H9 (cell line): ENCODE data around the gene ITGA7. TPM values are rescaled to one million over a fixed set of nuclear protein-coding genes. Genes with fewer than 3 reads are reported as not detected.

Experiments
- DNase-seq: peaks from one replicate; pipeline ENCODE4 v3.0.0-alpha.2; 2017
- H2AFZ ChIP-seq: one replicate; pipeline ENCODE4 v1.6.1; 2013; ENCODE audit warnings: mild to moderate bottlenecking, low read length, control low read depth, moderate library complexity
- H2AK5ac ChIP-seq: 2 replicates; pipeline ENCODE4 v1.6.1; 2013; ENCODE audit warnings: low read length, control low read depth, mixed read lengths; ENCODE audit not compliant: insufficient read length
- H2BK120ac ChIP-seq: one replicate; pipeline ENCODE4 v1.6.1; 2013; ENCODE audit warnings: low read depth, mild to moderate bottlenecking, low read length, control low read depth, inconsistent platforms; ENCODE audit not compliant: poor library complexity, severe bottlenecking
- H2BK12ac ChIP-seq: 2 replicates; pipeline ENCODE4 v1.6.1; 2013; ENCODE audit warnings: low read length, control low read depth, mixed read lengths, low read depth; ENCODE audit not compliant: insufficient read length
- H2BK15ac ChIP-seq: 2 replicates; pipeline ENCODE4 v1.6.1; 2013; ENCODE audit warnings: low read depth, low read length, control low read depth
- H2BK20ac ChIP-seq: one replicate; pipeline ENCODE4 v1.6.1; 2013; ENCODE audit warnings: low read depth, mild to moderate bottlenecking, low read length, control low read depth, inconsistent platforms; ENCODE audit not compliant: poor library complexity, severe bottlenecking
- H2BK5ac ChIP-seq: 2 replicates; pipeline ENCODE4 v1.6.1; 2013; ENCODE audit warnings: low read length, control low read depth, mixed read lengths; ENCODE audit not compliant: insufficient read length
- H3K14ac ChIP-seq: 2 replicates; pipeline ENCODE4 v1.6.1; 2013; ENCODE audit warnings: low read length, control low read depth; ENCODE audit not compliant: insufficient read depth
- H3K18ac ChIP-seq: 2 replicates; pipeline ENCODE4 v1.6.1; 2013; ENCODE audit warnings: low read depth, mild to moderate bottlenecking, mixed read lengths, low read length, control low read depth; ENCODE audit not compliant: insufficient read length
- H3K23ac ChIP-seq: 2 replicates; pipeline ENCODE4 v1.6.1; 2013; ENCODE audit warnings: low read length, control low read depth, mixed read lengths, low read depth; ENCODE audit not compliant: insufficient read length
- H3K23me2 ChIP-seq: 2 replicates; pipeline ENCODE4 v1.6.1; 2013; ENCODE audit warnings: low read depth, mild to moderate bottlenecking, mixed read lengths, low read length, control low read depth; ENCODE audit not compliant: insufficient read length, poor library complexity, severe bottlenecking
- H3K27ac ChIP-seq: 2 replicates; pipeline ENCODE4 v1.5.1; 2013; ENCODE audit warnings: low read length, control low read depth, mixed read lengths, low read depth; ENCODE audit not compliant: insufficient read length
- H3K27me3 ChIP-seq: 2 replicates; pipeline ENCODE4 v1.6.1; 2013; ENCODE audit warnings: low read length, control low read depth, inconsistent platforms; ENCODE audit not compliant: insufficient read depth
- H3K4ac ChIP-seq: 2 replicates; pipeline ENCODE4 v1.6.1; 2013; ENCODE audit warnings: low read depth, mild to moderate bottlenecking, control low read depth, inconsistent platforms, low read length, moderate library complexity
- H3K4me1 ChIP-seq: 2 replicates; pipeline ENCODE4 v1.6.1; 2013; ENCODE audit warnings: low read length, control low read depth, inconsistent platforms; ENCODE audit not compliant: insufficient read depth
- H3K4me2 ChIP-seq: 2 replicates; pipeline ENCODE4 v1.6.1; 2013; ENCODE audit warnings: low read length, control low read depth, mixed read lengths; ENCODE audit not compliant: insufficient read length, insufficient read depth
- H3K56ac ChIP-seq: 2 replicates; pipeline ENCODE4 v1.6.1; 2013; ENCODE audit warnings: low read depth, mild to moderate bottlenecking, mixed read lengths, low read length, control low read depth; ENCODE audit not compliant: insufficient read length
- H3K79me1 ChIP-seq: 2 replicates; pipeline ENCODE4 v1.6.1; 2013; ENCODE audit warnings: low read depth, mild to moderate bottlenecking, moderate library complexity, low read length, control low read depth, inconsistent platforms; ENCODE audit not compliant: insufficient read depth, poor library complexity, severe bottlenecking
- H3K79me2 ChIP-seq: 2 replicates; pipeline ENCODE4 v1.6.1; 2013; ENCODE audit warnings: low read length, control low read depth, inconsistent platforms; ENCODE audit not compliant: insufficient read depth
- H3K9ac ChIP-seq: 2 replicates; pipeline ENCODE4 v1.6.1; 2013; ENCODE audit warnings: low read length, control low read depth, mixed read lengths; ENCODE audit not compliant: insufficient read length; ENCODE audit errors: extremely low read depth
- H3K9me3 ChIP-seq: one replicate; pipeline ENCODE4 v1.6.1; 2013; ENCODE audit warnings: low read depth, low read length, inconsistent platforms; ENCODE audit not compliant: control insufficient read depth
- H3T11ph ChIP-seq: one replicate; pipeline ENCODE4 v1.6.1; 2013; ENCODE audit warnings: mild to moderate bottlenecking, low read length, control low read depth, inconsistent platforms
- H4K20me1 ChIP-seq: one replicate; pipeline ENCODE4 v1.6.1; 2013; ENCODE audit not compliant: control insufficient read depth, insufficient read length, insufficient read depth
- H4K5ac ChIP-seq: 2 replicates; pipeline ENCODE4 v1.6.1; 2013; ENCODE audit warnings: low read depth, mild to moderate bottlenecking, mixed read lengths, low read length, control low read depth; ENCODE audit not compliant: insufficient read length
- H4K8ac ChIP-seq: replicated peaks from 2 replicates; pipeline ENCODE4 v1.6.1; 2013; ENCODE audit warnings: low read length, control low read depth, mixed read lengths, low read depth; ENCODE audit not compliant: insufficient read length
- H4K91ac ChIP-seq: 2 replicates; pipeline ENCODE4 v1.6.1; 2013; ENCODE audit warnings: low read depth, mild to moderate bottlenecking, moderate library complexity, mixed read lengths, low read length, control low read depth; ENCODE audit not compliant: insufficient read length
- H3K27ac Mint-ChIP-seq, 3 experiments: 2 replicates in 2 of 3; 3 replicates in 1 of 3; pipeline ENCODE4 v1.8.0; 2020 to 2021; ENCODE audit warnings: mixed read lengths in 3 of 3, mild to moderate bottlenecking in 1 of 3, moderate library complexity in 1 of 3
- H3K27me3 Mint-ChIP-seq: 2 replicates; pipeline ENCODE4 v1.8.0; 2021; ENCODE audit warnings: low read depth, mild to moderate bottlenecking, moderate library complexity, mixed read lengths
- H3K36me3 Mint-ChIP-seq, 3 experiments: 2 replicates in 2 of 3; 3 replicates in 1 of 3; pipeline ENCODE4 v1.8.0; 2020 to 2021; ENCODE audit warnings: low read depth in 3 of 3, mixed read lengths in 3 of 3; ENCODE audit not compliant: insufficient read depth in 1 of 3
- H3K4me1 Mint-ChIP-seq, 2 experiments: 2 replicates each; pipeline ENCODE4 v1.8.0; 2020; ENCODE audit warnings: mixed read lengths in 2 of 2
- H3K4me3 Mint-ChIP-seq, 2 experiments: 2 replicates in 1 of 2; 3 replicates in 1 of 2; pipeline ENCODE4 v1.8.0; 2020 to 2021; ENCODE audit warnings: mild to moderate bottlenecking in 2 of 2, mixed read lengths in 2 of 2, moderate library complexity in 1 of 2
- H3K9me3 Mint-ChIP-seq, 2 experiments: 2 replicates in 1 of 2; 3 replicates in 1 of 2; pipeline ENCODE4 v1.8.0; 2020; ENCODE audit warnings: mild to moderate bottlenecking in 2 of 2, mixed read lengths in 2 of 2, moderate library complexity in 1 of 2
- WGBS: extraction: QIAGEN DNeasy Blood & Tissue Kit; methylation state at CpG from one replicate; pipeline ENCODE4 v1.1.7; 2013; ENCODE audit warnings: missing lambda C conversion rate, low lambda C conversion rate, mixed read lengths; ENCODE audit not compliant: insufficient read length; ENCODE audit errors: extremely low coverage; 5-methylcytosine and 5-hydroxymethylcytosine counted together
- total RNA-seq: library from RNA; stranded (reverse); gene quantifications from 2 replicates; pipeline ENCODE4 v1.2.1, GENCODE V29; 2021
- TF ChIP-seq, protein P1 (sequence below): fragments of 200-600 bp; sonication (generic); conservative IDR thresholded peaks from 3 replicates; pipeline ENCODE4 v1.8.0; 2021; ENCODE audit warnings: antibody characterized with exemption, mild to moderate bottlenecking

Gene ITGA7
- total RNA-seq, 1 experiment from 2014 or later: 119 TPM

DNA sequence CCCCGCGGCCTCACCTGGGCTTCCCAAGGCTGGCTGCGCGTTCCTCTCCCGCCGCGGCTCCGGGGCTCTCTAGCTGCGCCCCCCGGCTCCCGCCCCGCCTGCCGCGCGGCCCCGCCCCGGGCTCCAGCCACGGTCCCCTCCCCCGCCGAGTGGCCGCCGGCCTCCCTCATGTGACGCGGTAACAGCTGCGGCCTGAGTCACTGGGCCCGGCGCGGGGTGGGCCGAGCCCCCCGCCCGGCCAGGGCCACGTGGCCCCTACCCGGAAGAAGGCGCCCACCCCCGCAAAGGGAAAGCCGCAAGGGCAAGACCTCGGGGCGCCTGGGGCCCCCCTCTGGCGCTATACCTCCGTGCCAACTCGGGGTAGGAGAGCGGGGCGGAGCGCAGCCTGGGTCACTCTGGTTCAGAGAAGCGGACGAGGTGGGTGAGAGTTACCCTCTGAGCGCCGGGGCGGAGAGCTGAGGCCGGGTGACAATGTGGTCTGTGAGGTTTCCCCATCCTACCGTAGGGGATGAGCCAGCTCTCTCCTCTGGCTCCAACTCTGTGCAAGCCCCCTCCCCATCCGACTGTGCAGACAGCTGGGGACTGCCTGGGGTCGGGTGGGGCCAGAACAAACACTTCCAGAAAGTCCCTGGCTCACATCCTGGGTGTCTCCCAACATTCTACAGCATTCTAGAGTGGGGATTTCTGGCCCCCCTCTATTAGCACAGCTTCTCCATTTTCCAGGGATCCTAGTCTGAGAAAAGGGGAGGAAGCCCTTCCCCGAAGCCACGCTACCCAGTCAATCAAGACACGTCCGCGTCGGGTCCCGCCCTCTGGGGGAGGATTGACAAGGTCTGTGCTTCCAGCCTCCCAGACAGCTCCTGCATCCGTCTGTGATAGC, 21.5 kb upstream of the ITGA7 start, which contains the start of gene CD63:
TSS of gene CD63 (minus strand) at position 71 of the 880 bp plus-strand sequence. CDS start 668 bp downstream, outside the sequence.
- Histone ChIP-seq H2AK5ac (no peak within 1 kb of the TSS), H2BK120ac (no peak within 1 kb of the TSS), H3K27me3 (no peaks in the 10 kb centered on the region), H3K23me2 (peaks cover 14% of the 10 kb centered on the region), H2BK15ac (no peak within 1 kb of the TSS), H2BK12ac (no peak within 1 kb of the TSS), H3K27ac (no peak within 1 kb of the TSS), H4K20me1 (no peaks in the 10 kb centered on the region), H3K56ac (no peak within 1 kb of the TSS), H3K18ac (peak within 1 kb of the TSS; percentile 69), H4K8ac (no peak within 1 kb of the TSS), H3K9me3 (no peaks in the 10 kb centered on the region), H3K4me1 (peaks cover 3% of the 10 kb centered on the region; the same call in 1 of the 2 replicates), H3K14ac (peak within 1 kb of the TSS; percentile 74), H3K79me2 (peaks cover 7% of the 10 kb centered on the region; the same call in 1 of the 2 replicates), H3K79me1 (peaks cover 7% of the 10 kb centered on the region), H3T11ph (no peak within 1 kb of the TSS), H2BK5ac (no peak within 1 kb of the TSS), H2AFZ (no peak within 1 kb of the TSS), H4K91ac (no peak within 1 kb of the TSS), H4K5ac (no peak within 1 kb of the TSS), H3K4me2 (peak within 1 kb of the TSS; percentile 83), H3K4ac (no peak within 1 kb of the TSS), H2BK20ac (no peak within 1 kb of the TSS), H3K23ac (no peak within 1 kb of the TSS), H3K9ac (peak within 1 kb of the TSS; percentile 50)
- WGBS: no CpG with 5 or more reads among the region's 61 CpGs
- Mint-ChIP-seq H3K9me3 (no peaks in the 10 kb centered on the region; a peak in 1 of 5 replicates), H3K36me3 (peaks cover 18 to 34% (median 34%) of the 10 kb centered on the region in 3 experiments; a peak in 6 of 7 replicates), H3K27ac (peak within 1 kb of the TSS; percentile 35 to 96 (median 80); a peak in 5 of 7 replicates), H3K4me1 (peaks cover 38 to 40% of the 10 kb centered on the region in 2 experiments), H3K27me3 (no peaks in the 10 kb centered on the region; the same call in 1 of the 2 replicates), H3K4me3 (peak within 1 kb of the TSS; percentile 89 to 93)
- TF ChIP-seq, protein P1, sequence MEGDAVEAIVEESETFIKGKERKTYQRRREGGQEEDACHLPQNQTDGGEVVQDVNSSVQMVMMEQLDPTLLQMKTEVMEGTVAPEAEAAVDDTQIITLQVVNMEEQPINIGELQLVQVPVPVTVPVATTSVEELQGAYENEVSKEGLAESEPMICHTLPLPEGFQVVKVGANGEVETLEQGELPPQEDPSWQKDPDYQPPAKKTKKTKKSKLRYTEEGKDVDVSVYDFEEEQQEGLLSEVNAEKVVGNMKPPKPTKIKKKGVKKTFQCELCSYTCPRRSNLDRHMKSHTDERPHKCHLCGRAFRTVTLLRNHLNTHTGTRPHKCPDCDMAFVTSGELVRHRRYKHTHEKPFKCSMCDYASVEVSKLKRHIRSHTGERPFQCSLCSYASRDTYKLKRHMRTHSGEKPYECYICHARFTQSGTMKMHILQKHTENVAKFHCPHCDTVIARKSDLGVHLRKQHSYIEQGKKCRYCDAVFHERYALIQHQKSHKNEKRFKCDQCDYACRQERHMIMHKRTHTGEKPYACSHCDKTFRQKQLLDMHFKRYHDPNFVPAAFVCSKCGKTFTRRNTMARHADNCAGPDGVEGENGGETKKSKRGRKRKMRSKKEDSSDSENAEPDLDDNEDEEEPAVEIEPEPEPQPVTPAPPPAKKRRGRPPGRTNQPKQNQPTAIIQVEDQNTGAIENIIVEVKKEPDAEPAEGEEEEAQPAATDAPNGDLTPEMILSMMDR: no peak
- peak; percentile 94 for DNase-seq
